NCI-H187 (cell line): ENCODE measurements around the gene OSBPL8.
"Not testable (repeated sequence)": the region's sequence is repeated elsewhere in the genome, so short reads cannot be mapped to it uniquely, and the experiment has no call there.

Experiments used
- DNase-seq, 2 experiments: peaks; one replicate each; lab custom pipeline; 2025; lab: John Stamatoyannopoulos, UW

The OSBPL8 gene

DNA sequence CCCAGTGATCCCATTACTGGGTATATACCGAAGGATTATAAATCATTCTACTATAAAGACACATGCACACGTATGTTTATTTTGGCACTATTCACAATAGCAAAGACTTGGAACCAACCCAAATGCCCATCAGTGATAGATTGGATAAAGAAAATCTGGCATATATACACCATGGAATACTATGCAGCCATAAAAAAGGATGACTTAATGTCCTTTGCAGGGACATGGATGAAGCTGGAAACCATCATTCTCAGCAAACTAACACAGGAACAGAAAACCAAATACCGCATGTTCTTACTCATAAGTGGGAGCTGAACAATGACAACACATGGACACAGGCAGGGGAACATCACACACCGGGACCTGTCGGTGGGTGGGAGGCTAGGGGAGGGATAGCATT, 195.4 kb downstream of the OSBPL8 start:
- DNase-seq = not testable (repeated sequence)

DNA sequence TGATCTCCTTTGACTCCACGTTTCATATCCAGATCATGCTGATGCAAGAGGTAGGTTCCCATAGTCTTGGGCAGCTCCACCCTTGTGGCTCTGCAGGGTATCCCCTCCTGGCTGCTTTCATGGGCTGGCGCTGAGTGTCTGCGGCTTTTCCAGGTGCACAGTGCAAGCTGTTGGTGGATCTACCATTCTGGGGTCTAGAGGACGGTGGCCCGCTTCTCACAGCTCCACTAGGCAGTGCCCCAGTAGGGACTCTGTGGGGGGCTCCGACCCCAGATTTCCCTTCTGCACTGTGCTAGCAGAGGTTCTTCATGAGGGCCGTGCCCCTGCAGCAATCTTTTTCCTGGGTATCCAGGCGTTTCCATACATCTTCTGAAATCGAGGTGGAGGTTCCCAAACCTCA, 199.3 kb downstream of the OSBPL8 start:
- no peak for DNase-seq

DNA sequence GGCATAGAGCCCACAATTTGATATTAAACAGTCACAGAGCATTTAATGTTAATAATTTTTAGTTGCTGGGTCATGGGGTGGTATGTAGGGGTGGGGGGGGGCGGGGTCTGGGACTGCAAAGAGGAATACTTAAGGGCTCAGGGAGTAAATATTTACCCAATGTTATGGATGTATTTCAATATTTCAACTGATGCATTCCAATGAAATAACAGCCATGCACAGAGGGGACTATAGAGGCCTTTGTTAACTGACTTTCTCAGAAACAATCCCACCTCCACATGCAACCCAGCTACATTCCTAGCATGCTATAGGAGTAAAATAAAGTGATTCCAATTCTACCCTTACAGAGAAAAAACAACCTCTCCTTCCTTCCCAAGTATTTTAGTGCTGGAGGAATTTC, 203.5 kb downstream of the OSBPL8 start:
- DNase-seq = no peak

DNA sequence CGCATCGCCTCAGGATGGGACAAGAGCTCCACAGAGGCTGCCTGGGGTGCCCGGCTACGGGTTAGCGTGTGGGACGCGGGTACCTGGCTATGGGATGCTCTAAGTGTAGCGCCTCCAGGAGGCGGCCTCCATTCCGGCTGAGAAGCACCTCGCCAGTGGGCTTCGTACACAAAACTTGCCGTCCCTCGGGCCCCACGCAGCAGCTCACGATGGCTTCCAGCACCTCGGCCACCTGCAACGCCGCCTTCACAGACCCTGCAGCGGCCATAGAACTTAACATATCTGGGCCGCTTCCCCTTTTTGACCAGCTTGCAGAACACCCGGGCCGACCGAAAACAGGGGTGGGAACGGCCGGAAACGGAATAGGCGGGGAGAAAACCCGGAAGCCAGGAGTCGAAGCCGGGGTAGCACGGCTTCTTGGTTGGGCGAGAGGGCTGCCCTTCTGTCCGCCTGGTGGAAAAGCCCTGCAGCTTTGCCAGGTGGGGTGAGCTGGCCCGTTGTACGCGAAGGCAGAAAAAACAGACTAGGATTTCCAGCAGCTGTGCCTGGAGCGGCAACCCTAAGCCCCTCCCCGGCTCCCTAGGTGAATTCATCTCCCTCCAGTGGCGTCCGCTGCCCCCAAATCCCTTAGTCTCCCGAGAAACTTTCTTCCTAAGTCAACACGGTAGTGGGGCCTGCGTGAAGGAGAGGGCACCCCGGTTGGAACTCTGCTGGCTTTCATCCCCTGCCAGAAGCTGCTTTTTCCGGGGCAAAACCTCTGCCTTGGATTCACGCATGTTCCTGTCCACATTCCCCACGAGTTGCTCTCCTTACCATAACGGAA, 211.3 kb downstream of the OSBPL8 start, which contains the start of gene BBS10:
BBS10 (minus strand) TSS at position 337 of the 823 bp plus-strand sequence; CDS start at position 280, 57 bp downstream.
- peak; percentile 73 to 87 for DNase-seq

DNA sequence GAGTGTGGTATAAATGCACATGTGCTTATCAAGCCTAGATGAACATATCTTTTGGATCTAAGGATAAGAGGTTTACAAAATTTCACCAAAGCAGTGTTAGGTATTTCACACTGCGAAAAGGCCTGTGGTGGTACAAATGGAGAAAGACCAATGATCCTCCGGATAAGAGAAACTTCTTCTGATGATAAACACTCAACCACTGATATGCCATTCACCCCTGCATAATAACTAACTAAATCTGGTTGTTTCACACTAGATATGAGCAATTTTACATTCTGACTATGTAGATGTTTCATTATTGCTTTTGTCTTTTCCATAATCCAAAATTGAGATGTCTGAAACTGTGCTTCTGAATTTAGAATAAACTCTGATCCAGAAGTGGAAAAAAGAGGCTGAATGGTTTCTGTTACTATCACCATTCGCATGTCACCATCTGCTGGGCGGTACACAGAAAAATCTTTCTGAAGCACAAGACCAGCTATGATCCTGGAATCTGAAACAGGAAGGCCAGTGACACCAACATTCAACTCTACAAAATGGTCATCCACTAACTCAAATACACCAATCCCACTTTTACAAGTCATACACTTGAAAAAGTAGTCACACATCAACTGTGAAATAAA, 212.7 kb downstream of the OSBPL8 start:
- DNase-seq = no peak

DNA sequence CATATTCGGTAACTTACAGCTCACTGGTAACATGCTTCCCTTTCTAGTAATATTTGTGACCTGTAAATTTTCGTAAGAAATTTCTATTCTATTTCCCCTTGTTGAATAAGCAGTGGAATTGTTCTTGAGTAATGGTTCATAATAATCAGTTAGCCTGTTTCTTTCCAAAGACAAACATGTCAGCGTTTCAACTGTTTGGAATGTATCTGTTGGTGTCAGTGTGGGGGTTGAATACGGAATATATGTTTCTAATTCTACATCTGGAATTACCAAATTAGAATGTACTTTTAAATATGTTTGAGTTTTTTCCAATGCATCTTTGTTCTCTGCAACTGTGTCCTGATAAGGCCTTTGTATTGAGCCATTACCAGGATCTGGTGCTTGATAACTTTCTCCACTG, 213.3 kb downstream of the OSBPL8 start:
- DNase-seq = no peak

DNA sequence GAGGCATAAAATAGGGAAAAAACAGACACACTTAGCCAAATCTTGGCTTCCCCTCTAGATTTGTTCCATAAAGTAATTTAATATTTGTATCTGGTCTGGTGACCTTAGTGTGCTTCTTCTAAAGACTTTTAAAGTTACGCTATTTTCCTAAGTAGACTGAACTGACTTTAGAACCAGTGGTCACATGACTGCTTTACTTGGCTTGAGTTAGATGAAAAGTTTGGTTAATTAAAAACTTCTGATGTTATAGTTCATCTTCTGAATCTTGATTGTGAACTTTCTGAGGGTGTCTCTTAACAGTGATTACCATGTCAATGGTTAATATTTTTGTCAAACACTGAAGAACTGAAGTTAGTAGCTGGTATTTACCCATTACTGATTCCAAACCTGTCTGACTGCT, 214.0 kb downstream of the OSBPL8 start:
- no peak for DNase-seq

DNA sequence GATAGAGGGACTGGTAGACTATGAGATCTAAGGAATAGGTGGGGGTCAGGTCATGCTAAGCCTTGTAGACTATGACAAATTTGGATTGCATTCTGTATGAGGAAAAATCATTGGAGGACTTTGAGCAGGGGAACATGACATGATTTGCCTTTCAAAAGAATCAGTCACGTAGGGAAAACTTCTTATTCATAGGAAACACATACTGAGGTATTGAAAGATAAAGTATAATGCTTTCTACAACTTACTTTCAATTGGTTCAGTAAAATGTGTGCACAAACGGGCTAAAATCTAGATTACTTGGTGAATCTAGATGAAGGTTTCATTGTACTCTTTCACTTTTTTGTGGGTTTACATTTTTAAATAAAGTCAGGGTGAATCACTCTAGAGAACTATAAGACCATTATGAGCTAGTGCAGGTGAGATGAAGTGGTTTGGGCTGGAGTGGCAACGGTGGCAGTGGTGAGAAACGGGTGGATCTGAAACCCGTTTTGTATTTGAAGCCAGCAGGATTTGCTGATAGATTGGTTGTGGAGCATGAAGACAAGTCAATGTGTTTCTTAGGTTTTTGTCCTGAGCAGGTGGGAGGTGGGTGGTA, 218.0 kb downstream of the OSBPL8 start:
- no peak for DNase-seq

DNA sequence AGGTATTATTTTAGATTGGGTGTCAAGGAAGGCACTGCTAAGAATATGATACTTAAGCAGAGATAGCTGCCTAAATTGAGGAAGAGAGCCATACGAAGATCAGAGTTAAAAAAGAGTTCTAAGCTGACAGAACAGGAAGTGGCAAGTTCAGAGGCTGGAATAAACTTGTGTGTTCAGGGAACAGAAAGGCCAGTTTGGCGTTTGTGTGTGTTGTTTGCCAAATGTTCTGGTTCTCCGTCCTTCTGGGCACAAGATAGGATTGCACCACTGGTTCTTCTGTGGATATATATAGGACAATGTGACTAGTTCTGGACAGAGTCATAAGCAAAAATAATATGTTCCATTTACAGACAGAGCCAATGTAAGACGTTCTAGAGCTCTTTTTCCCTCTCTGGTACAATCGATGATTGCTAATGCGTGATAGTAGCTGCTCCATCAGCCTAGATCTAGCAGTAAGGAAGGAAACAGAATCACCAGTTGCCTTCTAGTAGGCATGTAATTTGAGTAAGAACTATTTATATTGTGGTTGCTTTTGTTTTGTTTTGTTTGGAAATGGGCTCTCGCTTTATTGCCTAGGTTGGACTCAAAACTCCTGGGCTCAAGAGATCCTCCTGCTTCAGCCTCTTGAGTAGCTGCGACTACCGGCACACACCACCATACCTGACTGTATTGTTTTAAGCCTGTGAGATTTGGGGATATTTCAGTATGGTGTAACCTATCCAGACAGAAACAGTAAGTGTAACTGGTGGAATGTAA, 218.7 kb downstream of the OSBPL8 start:
- DNase-seq = no peak

DNA sequence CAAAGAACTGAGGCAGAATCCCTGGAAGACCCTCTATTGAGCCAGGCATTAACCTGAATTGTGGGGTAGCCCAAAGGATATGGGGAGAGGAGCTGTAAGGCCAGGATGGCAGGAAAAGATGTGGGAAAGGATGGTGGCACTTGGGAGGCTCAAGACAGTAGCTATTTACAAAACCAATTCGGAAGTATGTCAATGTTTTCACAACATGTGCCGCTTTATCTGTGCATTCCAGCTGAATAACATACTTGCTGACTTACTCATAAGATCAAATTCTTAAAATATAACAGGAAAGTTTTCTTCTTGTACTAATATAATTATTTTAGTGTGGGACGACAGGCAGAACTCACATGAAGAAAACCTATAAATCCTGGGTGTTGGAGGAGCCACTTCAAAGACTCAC, 222.0 kb downstream of the OSBPL8 start:
- DNase-seq = no peak

DNA sequence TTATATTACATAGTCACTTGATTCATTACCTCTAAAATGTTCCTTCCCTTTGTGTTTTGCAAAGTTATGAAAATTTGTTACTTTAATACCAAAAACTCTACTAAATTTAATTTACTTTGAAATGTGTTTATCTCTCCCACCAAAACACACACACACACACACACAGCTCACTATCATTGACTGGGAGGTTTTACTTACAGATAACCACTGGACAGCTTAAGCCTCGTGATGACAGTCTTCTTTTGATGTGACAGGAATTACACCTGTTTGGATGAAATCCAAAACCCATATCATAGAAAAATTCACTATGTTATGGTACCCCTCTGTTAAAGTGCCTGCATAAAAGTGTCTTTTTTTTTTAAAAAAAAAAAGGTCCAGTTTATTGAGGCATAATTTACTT, 227.0 kb downstream of the OSBPL8 start:
- no peak for DNase-seq

DNA sequence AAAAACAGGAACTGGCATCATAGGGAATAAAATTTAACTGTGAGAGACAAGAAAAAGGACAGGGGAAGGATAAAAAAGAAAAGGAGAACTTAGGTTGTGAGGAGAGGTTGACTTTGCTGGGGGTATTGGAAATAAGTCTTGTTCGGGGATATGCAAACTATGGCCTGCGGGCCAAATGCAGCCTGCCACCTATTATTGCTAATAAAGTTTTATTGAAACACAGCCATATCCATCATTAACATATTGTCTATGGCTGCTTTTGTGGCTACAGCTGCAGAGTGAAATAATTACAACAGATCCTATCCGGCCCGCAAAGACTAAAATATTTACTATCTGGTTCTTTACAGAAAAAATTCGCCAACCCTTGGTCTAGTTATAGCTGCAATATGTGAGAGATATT, 230.0 kb downstream of the OSBPL8 start:
- DNase-seq = no peak

DNA sequence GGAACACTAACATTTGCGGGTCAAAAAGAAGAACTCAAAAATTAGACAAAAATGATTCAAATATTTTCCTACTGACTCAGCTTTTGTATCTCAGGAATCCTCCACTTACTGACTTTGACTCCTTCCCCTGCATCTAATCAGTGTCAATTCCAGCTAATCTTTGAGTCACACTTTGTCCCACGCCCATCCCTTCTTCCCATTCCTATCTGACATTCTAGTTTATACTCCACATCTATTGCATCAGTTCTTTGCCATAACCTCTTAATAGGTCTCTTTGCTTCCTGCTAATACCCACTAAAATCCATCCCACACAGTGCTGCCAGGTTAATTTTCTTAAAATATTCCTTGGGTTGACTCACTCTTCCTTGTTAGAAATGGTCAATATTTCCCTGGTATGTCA, 230.4 kb downstream of the OSBPL8 start:
- DNase-seq = no peak

DNA sequence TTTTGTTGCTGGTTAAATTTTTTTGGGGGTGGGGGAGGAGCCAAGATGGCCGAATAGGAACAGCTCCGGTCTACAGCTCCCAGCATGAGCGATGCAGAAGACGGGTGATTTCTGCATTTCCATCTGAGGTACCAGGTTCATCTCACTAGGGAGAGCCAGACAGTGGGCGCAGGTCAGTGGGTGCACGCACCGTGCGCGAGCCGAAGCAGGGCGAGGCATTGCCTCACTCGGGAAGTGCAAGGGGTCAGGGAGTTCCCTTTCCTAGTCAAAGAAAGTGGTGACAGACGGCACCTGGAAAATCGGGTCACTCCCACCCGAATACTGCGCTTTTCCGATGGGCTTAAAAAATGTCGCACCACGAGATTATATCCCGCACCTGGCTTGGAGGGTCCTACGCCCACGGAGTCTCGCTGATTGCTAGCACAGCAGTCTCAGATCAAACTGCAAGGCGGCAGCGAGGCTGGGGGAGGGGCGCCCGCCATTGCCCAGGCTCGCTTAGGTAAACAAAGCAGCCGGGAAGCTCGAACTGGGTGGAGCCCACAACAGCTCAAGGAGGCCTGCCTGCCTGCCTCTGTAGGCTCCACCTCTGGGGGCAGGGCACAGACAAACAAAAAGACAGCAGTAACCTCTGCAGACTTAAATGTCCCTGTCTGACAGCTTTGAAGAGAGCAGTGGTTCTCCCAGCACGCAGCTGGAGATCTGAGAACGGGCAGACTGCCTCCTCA, 239.8 kb downstream of the OSBPL8 start:
- DNase-seq = not testable (repeated sequence)

DNA sequence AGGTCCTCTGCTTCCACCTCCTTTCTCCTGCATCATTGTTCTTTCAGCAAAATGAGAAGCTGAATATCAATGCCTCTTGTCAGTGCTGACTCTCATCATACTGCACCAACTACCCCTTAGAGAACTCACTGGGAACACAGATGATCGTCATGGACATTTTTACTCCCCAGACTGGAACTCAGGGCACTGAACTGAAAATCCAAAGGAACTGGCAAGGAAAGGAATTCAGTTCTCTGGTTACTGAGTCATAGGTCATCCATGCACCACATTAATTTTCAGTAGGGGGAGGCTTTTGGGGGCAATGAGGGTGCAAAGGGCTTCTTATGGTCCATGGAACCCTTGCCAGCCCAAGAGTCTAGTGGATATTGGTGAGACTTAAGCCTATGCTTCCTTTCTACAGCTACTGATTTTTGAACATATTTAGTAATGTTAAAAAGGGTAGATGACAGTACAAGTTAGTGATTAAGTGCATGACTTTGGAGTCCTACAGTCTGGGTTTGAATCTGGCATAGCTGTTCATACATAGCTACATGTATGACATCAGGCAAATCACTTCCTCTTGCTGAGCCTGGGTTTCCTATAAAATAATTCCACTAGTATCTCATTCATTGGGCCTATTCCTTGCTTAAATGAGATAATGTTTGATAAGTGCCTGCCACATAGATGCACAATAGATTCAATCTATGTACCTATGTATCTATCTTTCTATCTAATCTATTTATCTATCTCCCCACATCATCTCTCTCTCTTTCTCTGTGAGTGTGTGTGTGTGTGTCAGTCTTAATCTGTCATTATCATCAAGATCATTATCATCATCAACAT, 240.6 kb downstream of the OSBPL8 start:
- peak in 1 of 2 experiments; percentile 8 for DNase-seq

DNA sequence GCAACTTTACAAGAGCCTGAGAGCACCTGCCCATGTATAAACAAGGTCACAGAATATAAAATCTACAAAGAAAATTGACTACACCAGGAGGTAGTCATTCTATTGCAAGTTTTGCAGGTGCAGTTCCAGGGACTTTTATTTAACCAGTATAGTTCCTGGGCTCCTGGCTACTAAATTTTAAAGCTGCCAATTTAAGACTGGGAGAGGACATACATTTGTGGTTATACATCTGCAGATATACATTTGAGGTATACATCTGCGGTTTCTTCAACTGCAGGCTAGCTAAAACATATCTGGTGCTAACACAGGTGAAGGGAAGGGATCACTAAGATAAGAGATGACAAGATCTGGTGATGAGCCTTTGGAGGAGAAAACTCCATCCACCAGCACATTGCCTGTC, 241.6 kb downstream of the OSBPL8 start:
- DNase-seq = no peak

DNA sequence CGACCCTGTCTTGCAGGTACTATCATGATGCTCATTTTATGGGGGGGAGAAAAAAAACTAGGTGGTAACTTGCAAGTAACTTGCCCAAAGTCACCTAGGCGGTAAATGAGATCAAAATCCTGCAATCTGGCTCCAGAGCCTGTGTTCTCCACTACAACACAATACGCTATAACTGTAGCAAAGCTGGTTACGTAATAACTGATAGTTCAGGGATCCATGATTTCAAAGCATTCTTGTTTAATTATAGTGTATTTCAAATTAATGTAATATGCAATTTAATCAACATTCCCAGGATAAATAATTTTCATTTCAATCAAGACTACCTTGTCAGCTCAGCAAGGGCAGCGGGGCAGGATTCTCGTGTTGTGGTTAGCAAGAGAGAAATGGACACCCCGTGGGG, 243.1 kb downstream of the OSBPL8 start:
- no peak for DNase-seq

DNA sequence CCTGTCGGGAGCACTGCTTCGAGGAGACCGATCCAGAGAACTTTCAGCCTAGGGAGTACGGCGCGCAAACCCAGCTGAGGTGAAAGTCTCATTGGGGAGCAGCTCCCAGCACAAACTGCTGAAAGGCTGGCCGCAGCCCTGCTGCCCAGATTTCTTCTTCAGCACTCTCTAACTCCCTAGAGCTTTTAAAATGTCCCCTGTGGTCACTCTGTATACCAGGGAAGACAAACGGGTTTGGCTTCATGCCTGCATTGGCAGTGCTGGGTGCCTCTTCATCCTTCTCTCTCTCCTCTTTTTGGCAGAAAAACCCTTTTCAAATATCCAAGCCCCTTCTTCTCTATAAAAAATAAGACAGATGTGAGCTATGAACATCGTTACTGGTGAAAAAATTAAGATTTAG, 246.3 kb downstream of the OSBPL8 start:
- DNase-seq = no peak

DNA sequence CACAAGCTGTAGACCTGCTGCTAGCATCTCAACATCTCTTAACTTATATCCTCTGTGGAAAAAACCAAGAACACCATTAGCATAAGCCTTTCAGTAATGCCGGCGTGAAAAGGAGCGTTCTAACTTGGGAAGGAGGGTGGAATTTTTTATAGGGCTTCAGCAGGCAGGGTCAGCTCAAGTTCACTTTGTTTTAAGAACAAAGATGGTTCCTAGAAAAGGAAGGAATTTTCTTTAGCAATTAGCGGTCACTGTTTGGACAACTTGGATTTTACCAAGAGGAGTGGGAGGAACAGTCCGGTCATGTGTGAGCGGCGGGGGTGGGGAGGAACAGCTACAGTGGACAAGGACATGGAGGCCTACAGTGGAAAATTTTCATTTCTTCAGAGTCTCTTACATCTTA, 247.3 kb downstream of the OSBPL8 start:
- no peak for DNase-seq

DNA sequence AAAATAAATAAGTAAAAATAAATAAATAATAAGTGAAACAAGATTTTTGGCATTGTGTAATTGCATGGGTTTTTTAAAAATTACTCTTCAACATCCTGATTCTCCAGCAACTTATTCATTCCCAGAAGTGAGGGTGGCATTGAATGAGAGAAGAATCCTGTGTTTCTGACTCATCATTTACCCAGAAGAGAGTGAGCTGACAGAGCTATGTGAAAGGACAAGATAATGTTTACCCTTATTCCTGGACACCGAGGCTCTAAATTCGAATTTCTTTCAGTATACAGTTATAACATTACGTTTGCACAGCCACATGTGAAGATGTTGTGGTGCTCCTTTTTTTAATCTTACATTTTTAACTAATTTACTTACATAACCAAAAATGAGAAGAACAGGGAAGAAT, 247.8 kb downstream of the OSBPL8 start:
- DNase-seq = no peak

DNA sequence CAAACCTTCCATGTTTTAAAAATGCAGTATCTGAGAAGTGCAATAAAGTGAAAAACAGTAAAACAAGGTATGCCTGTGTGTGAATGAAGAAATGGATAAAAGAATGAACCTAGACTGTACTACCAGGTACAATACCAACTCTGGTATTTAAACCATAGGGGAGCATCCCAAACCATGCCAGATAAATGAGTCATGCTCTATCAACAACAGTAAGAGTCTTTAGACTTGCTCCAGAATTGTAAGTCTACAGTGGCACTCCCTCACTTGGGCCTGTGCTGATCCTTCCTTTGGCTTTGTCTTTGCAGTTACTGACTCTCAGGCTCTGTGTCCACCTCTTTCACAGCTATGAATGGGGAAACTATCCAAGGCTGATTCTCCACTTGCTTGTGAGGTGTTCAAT, 249.5 kb downstream of the OSBPL8 start:
- no peak for DNase-seq
